Sigmoid colon (tissue), 7 donors: Measurements from ENCODE around the gene ZNF81. TPM values are rescaled to one million over a fixed set of nuclear protein-coding genes. Genes with fewer than 3 reads are reported as not detected.

Experiments
- DNase-seq: peaks from one replicate; pipeline ENCODE4 v3.0.0-alpha.2; 2019
- H3K27ac ChIP-seq, 4 donors: fragments of 200-600 bp; sonication (generic); one replicate each; pipeline ENCODE4 v1.5.1; 2016 to 2019; ENCODE audit warnings: mild to moderate bottlenecking in 1 of 4
- H3K27me3 ChIP-seq, 3 donors: fragments of 200-600 bp; sonication (generic); one replicate each; pipeline ENCODE4 v1.5.1; 2019; ENCODE audit warnings: mild to moderate bottlenecking in 1 of 3
- H3K36me3 ChIP-seq, 4 donors: fragments of 200-600 bp; sonication (generic); one replicate each; pipeline ENCODE4 v1.5.1; 2016 to 2019
- H3K4me1 ChIP-seq, 4 donors: fragments of 200-600 bp; sonication (generic); one replicate each; pipeline ENCODE4 v1.5.1; 2017 to 2019
- H3K4me3 ChIP-seq, 4 donors: fragments of 200-600 bp; sonication (generic); one replicate each; pipeline ENCODE4 v1.5.1; 2017 to 2019; ENCODE audit warnings: mild to moderate bottlenecking in 2 of 4, moderate library complexity in 1 of 4
- H3K9me3 ChIP-seq, 4 donors: fragments of 200-600 bp in 3 of 4; sonication (generic) in 3 of 4; one replicate each; pipeline versions ENCODE4 v1.5.1 to v1.6.1; 2013 to 2019
- EP300 ChIP-seq, 4 donors: sonication (generic); formaldehyde crosslinking; IDR thresholded peaks; one replicate each; pipeline ENCODE4 v1.6.1; 2017; ENCODE audit warnings: antibody characterized with exemption in 4 of 4
- POLR2A ChIP-seq, 2 donors: fragments of 450-650 bp; IDR thresholded peaks; one replicate each; pipeline ENCODE4 v1.6.1; 2016; ENCODE audit warnings: antibody characterized with exemption in 2 of 2, mild to moderate bottlenecking in 2 of 2, moderate library complexity in 2 of 2
- POLR2AphosphoS5 ChIP-seq, 4 donors: sonication (generic); formaldehyde crosslinking; IDR thresholded peaks; one replicate each; pipeline ENCODE4 v1.6.1; 2017; ENCODE audit warnings: antibody characterized with exemption in 4 of 4
- WGBS, 2 donors: extraction: QIAGEN DNeasy Blood & Tissue Kit; methylation state at CpG; one replicate each; pipeline ENCODE4 v1.1.7; 2013; 5-methylcytosine and 5-hydroxymethylcytosine counted together
- intact Hi-C: fragments of 100-400 bp; cut with DNase I; formaldehyde crosslinking; loops from one replicate; pipeline ENCODE4 v1.15.1; 2023
- polyA plus RNA-seq, 3 donors: library from polyadenylated mRNA; stranded (reverse); fragments of 200-250 nt; gene quantifications; one replicate each; pipeline ENCODE4 v1.2.3, GENCODE V29; 2013
- total RNA-seq, 4 donors: library from RNA; depleted of rRNA; stranded (reverse); fragments of >200 nt; gene quantifications; one replicate each; pipeline ENCODE4 v1.1.0, GENCODE V29; 2016
- TF ChIP-seq, protein P1 (sequence below), 4 experiments: fragments of 450-650 bp in 3 of 4; fragments of 200-600 bp in 1 of 4; IDR thresholded peaks; one replicate each; pipeline ENCODE4 v1.5.1; 2016 to 2019; ENCODE audit warnings: antibody characterized with exemption in 4 of 4, mild to moderate bottlenecking in 3 of 4, moderate library complexity in 2 of 4
- donor health status: healthy with polysubstance abuse.
- donor health status: Bipolar disorder and iron deficiency.
- donor health status: healthy.

The ZNF81 gene
- total and polyA plus RNA-seq, 7 donors = 0.60 to 16.0 (median 4.4) TPM

DNA sequence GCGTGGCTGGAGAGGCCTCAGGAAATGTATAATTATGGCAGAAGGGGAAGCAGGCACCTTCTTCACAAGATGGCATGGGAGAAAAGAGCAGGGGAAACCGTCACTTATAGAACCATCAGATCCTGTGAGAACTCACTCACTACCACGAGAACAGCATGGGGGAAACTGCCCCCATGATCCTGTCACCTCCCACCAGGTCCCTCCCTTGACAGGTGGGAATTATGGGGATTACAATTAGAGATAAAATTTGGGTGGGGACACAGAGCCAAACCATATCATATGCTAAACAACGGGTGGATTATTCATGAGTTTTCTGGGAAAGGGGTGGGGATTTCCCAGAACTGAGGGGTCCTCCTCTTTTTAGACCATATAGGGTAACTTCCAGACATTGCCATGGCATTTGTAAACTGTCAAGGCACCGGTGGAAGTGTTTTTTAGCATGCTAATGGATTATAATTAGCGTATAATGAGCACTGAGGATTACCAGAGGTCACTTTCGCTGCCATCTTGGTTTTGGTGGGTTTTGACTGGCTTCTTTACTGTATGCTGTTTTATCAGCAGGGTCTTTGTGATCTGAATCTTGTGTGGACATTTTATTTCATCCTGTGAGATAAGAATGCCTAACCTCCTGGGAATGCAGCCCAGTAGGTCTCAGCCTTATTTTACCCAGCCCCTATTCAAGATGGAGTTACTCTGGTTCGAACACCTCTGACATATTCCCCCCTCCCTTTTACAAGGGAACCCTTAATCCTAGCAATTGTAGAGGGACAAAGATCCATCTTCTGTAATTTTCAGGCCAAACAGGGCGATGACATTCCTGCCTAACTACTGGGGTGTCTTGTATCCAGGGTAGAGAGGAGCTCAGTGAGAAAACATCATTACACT, 27.6 kb upstream of the ZNF81 start:
- TF ChIP-seq EP300 (IDR thresholded peaks at IDR 0.05) (no peak), POLR2A (IDR thresholded peaks at IDR 0.05) (no peak), POLR2AphosphoS5 (IDR thresholded peaks at IDR 0.05) (no peak)
- TF ChIP-seq, protein P1, sequence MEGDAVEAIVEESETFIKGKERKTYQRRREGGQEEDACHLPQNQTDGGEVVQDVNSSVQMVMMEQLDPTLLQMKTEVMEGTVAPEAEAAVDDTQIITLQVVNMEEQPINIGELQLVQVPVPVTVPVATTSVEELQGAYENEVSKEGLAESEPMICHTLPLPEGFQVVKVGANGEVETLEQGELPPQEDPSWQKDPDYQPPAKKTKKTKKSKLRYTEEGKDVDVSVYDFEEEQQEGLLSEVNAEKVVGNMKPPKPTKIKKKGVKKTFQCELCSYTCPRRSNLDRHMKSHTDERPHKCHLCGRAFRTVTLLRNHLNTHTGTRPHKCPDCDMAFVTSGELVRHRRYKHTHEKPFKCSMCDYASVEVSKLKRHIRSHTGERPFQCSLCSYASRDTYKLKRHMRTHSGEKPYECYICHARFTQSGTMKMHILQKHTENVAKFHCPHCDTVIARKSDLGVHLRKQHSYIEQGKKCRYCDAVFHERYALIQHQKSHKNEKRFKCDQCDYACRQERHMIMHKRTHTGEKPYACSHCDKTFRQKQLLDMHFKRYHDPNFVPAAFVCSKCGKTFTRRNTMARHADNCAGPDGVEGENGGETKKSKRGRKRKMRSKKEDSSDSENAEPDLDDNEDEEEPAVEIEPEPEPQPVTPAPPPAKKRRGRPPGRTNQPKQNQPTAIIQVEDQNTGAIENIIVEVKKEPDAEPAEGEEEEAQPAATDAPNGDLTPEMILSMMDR (IDR thresholded peaks at IDR 0.05) = no peak

GRCh38 chrX:47814851-47815250, 21.9 kb upstream of the ZNF81 start:
- 77 to 100% methylated on average over 1 of the region's 1 CpG for WGBS, 2 donors
- H3K27me3 ChIP-seq = no peaks in the 10 kb centered on the region
- H3K4me3 ChIP-seq = no peak overlapping the region
- no peaks in the 10 kb centered on the region for H3K4me1 ChIP-seq
- H3K27ac ChIP-seq = no peak overlapping the region
- intact Hi-C loops = no loop called here
- TF ChIP-seq, protein P1 (IDR thresholded peaks at IDR 0.05) = no peak
- TF ChIP-seq EP300 (IDR thresholded peaks at IDR 0.05) (no peak), POLR2AphosphoS5 (IDR thresholded peaks at IDR 0.05) (no peak), POLR2A (IDR thresholded peaks at IDR 0.05) (no peak)
- H3K36me3 ChIP-seq = no peaks in the 10 kb centered on the region
- no peaks in the 10 kb centered on the region for H3K9me3 ChIP-seq
- DNase-seq = no peak

More for the DNA sequence above, 27.6 kb upstream of the ZNF81 start:
- no peak overlapping the region for H3K4me3 ChIP-seq
- 77 to 84% methylated on average over 9 of the region's 9 CpGs for WGBS, 2 donors
- no peaks in the 10 kb centered on the region for H3K36me3 ChIP-seq
- H3K27ac ChIP-seq = no peak overlapping the region
- H3K9me3 ChIP-seq = no peaks in the 10 kb centered on the region
- H3K27me3 ChIP-seq = no peaks in the 10 kb centered on the region
- DNase-seq = no peak
- intact Hi-C loops = no loop called here
- H3K4me1 ChIP-seq = no peaks in the 10 kb centered on the region

GRCh38 chrX:47815901-47816845, 20.5 kb upstream of the ZNF81 start:
- Histone ChIP-seq H3K27ac (no peak overlapping the region), H3K4me1 (no peaks in the 10 kb centered on the region), H3K4me3 (no peak overlapping the region), H3K27me3 (no peaks in the 10 kb centered on the region), H3K36me3 (no peaks in the 10 kb centered on the region), H3K9me3 (no peaks in the 10 kb centered on the region)
- no peak for TF ChIP-seq POLR2AphosphoS5 (IDR thresholded peaks at IDR 0.05)
- no peak for TF ChIP-seq EP300 (IDR thresholded peaks at IDR 0.05)
- TF ChIP-seq, protein P1 (IDR thresholded peaks at IDR 0.05) = no peak
- no peak for TF ChIP-seq POLR2A (IDR thresholded peaks at IDR 0.05)
- intact Hi-C loops = no loop called here
- DNase-seq = no peak
- 22 to 40% methylated on average over 4 of the region's 4 CpGs for WGBS, 2 donors

GRCh38 chrX:47817421-47817820, 19.3 kb upstream of the ZNF81 start:
- no peaks in the 10 kb centered on the region for H3K27me3 ChIP-seq
- intact Hi-C loops = no loop called here
- H3K4me1 ChIP-seq = no peaks in the 10 kb centered on the region
- no peak for TF ChIP-seq POLR2AphosphoS5 (IDR thresholded peaks at IDR 0.05)
- no peak for TF ChIP-seq POLR2A (IDR thresholded peaks at IDR 0.05)
- TF ChIP-seq EP300 (IDR thresholded peaks at IDR 0.05) = no peak
- TF ChIP-seq, protein P1 (IDR thresholded peaks at IDR 0.05) = no peak
- DNase-seq = no peak
- H3K4me3 ChIP-seq = no peak overlapping the region
- H3K9me3 ChIP-seq = no peaks in the 10 kb centered on the region
- H3K36me3 ChIP-seq = no peaks in the 10 kb centered on the region
- 9 to 15% methylated on average over 1 of the region's 1 CpG for WGBS, 2 donors
- H3K27ac ChIP-seq = no peak overlapping the region
